ENCODE results near the gene RGCC. TPM values are rescaled to one million over a fixed set of nuclear protein-coding genes. Genes with fewer than 3 reads are reported as not detected.
"Not testable (repeated sequence)": the region's sequence is repeated elsewhere in the genome, so short reads cannot be mapped to it uniquely, and the experiment has no call there.

Gene RGCC
- total RNA-seq, 1 experiment from 2014 or later, result 3.4 TPM

DNA sequence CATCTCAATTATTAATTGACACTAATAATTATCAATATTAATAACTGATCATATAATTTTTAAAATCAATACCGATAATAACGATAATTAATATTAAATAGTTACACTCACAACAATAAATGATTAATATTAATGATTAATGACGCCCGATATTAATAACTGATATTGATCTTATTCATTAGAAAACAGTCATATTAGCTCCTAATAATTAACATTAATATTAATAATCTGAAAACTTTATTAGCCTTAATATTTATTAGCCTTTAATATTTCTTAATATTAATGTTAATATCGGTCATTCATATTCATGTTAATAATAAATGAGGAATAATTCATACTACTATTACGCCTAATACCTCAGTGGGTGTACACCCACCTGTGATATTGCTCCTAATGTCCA, 32.7 kb upstream of the RGCC start:
- POLR2A ChIA-PET (ENCODE audit: unreplicated experiment); BruUV-seq (replicated peaks); H3K27ac ChIP-seq; CTCF ChIA-PET; H3F3A ChIP-seq (ENCODE audit: insufficient read depth, low read depth); H3K4me1 ChIP-seq (replicated peaks; ENCODE audit: insufficient read depth); H3K9me2 ChIP-seq (ENCODE audit: insufficient read depth); intact Hi-C loops (cut with micrococcal nuclease; ENCODE audit: unreplicated experiment); H3K9me3 ChIP-seq (ENCODE audit: insufficient read depth, low read depth); H3K36me3 ChIP-seq (ENCODE audit: low read depth); H4K20me1 ChIP-seq (ENCODE audit: insufficient read depth); H3K79me2 ChIP-seq (ENCODE audit: low read depth); H3K4me2 ChIP-seq; H2AFZ ChIP-seq; H3K27me3 ChIP-seq (ENCODE audit: insufficient read depth, low read depth); H3K4me3 ChIP-seq; DNase-seq: not testable (repeated sequence)

DNA sequence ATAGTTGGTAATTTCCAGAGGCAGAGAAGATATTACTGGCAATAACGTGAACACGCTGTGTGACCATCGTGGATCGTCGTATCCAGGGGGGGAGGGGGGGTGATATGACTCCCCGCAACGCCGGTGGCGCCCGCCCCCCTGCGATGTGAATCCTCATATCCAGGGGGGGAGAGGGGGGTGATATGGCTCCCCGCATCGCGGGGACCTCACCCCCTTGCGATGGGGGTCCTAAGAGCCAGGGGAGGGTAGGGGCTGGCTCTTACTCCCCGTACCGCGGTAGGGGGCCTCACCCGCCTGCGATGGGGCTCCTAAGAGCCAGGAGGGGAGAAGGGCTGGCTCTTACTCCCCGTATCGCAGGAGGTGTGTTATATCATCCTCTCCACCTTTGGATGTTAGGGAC, 31.3 kb upstream of the RGCC start:
- Histone ChIP-seq H2AFZ (no peak overlapping the region), H3K4me3 (no peak overlapping the region), H3F3A (ENCODE audit: insufficient read depth, low read depth) (no peaks in the 10 kb centered on the region), H3K27ac (no peak overlapping the region), H3K79me2 (ENCODE audit: low read depth) (no peaks in the 10 kb centered on the region), H3K4me2 (no peak overlapping the region), H3K27me3 (ENCODE audit: insufficient read depth, low read depth) (no peaks in the 10 kb centered on the region), H3K4me1 (replicated peaks; ENCODE audit: insufficient read depth) (no peaks in the 10 kb centered on the region), H4K20me1 (ENCODE audit: insufficient read depth) (no peaks in the 10 kb centered on the region), H3K36me3 (ENCODE audit: low read depth) (no peaks in the 10 kb centered on the region), H3K9me3 (ENCODE audit: insufficient read depth, low read depth) (no peaks in the 10 kb centered on the region), H3K9me2 (ENCODE audit: insufficient read depth) (no peaks in the 10 kb centered on the region)
- no TSS peak for BruUV-seq (replicated peaks)
- intact Hi-C loops (cut with micrococcal nuclease; ENCODE audit: unreplicated experiment), result no loop called here
- no peak for TF ChIP-seq EZH2 (IDR thresholded peaks at IDR 0.05; ENCODE audit: low read depth)
- TF ChIP-seq, protein P1, sequence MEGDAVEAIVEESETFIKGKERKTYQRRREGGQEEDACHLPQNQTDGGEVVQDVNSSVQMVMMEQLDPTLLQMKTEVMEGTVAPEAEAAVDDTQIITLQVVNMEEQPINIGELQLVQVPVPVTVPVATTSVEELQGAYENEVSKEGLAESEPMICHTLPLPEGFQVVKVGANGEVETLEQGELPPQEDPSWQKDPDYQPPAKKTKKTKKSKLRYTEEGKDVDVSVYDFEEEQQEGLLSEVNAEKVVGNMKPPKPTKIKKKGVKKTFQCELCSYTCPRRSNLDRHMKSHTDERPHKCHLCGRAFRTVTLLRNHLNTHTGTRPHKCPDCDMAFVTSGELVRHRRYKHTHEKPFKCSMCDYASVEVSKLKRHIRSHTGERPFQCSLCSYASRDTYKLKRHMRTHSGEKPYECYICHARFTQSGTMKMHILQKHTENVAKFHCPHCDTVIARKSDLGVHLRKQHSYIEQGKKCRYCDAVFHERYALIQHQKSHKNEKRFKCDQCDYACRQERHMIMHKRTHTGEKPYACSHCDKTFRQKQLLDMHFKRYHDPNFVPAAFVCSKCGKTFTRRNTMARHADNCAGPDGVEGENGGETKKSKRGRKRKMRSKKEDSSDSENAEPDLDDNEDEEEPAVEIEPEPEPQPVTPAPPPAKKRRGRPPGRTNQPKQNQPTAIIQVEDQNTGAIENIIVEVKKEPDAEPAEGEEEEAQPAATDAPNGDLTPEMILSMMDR (conservative IDR thresholded peaks at IDR 0.05), result no peak
- ChIA-PET POLR2A (ENCODE audit: unreplicated experiment) (no interaction called here), CTCF (no interaction called here)
- DNase-seq, result no peak

DNA sequence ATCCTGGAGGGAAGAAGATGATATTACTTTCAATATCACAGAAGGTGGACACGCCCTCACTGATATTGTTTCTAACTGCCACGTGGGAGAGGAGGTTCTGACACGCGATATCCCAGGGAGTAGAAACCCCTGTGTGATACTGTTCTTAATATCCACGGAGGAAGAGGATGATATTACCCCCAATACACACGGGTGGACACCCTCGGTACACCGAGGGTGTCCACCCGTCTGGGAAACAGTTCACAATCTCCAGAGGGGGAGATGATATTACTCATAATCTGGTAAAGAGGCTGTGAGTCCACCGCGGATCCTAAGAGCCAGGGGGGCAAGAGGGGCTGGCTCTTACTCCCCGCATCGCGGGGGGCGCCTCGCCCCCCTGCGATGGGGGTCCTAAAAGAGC, 29.7 kb upstream of the RGCC start:
- intact Hi-C loops (cut with micrococcal nuclease; ENCODE audit: unreplicated experiment), result no loop called here
- Histone ChIP-seq H2AFZ (no peak overlapping the region), H3K79me2 (ENCODE audit: low read depth) (no peaks in the 10 kb centered on the region), H3K27ac (no peak overlapping the region), H3K4me3 (no peak overlapping the region), H3K27me3 (ENCODE audit: insufficient read depth, low read depth) (no peaks in the 10 kb centered on the region), H4K20me1 (ENCODE audit: insufficient read depth) (no peaks in the 10 kb centered on the region), H3K9me2 (ENCODE audit: insufficient read depth) (no peaks in the 10 kb centered on the region), H3K9me3 (ENCODE audit: insufficient read depth, low read depth) (no peaks in the 10 kb centered on the region), H3F3A (ENCODE audit: insufficient read depth, low read depth) (no peaks in the 10 kb centered on the region), H3K4me1 (replicated peaks; ENCODE audit: insufficient read depth) (no peaks in the 10 kb centered on the region), H3K4me2 (no peak overlapping the region), H3K36me3 (ENCODE audit: low read depth) (no peaks in the 10 kb centered on the region)
- ChIA-PET POLR2A (ENCODE audit: unreplicated experiment) (no interaction called here), CTCF (no interaction called here)
- no peak for DNase-seq
- no TSS peak for BruUV-seq (replicated peaks)
- TF ChIP-seq EZH2 (IDR thresholded peaks at IDR 0.05; ENCODE audit: low read depth), result no peak
- TF ChIP-seq, protein P1 (conservative IDR thresholded peaks at IDR 0.05), result no peak

DNA sequence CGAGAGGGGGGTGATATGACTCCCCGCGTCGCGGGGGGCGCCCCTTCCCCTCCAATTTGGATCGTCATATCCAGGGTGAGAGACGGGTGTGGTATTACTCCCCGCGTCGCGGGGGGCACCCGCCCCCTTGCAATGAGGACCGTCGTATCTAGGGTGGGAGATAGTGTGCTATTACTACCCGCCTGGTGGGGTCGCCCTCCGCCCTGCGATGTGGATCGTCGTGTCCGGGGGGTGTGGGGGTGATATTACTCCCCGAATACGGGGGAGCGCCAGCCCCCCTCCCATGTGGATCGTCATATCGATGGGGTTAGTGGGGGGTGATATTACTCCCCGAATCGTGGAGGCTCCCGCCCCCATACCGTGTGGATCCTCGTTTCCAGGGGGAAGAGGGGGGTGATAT, 29.2 kb upstream of the RGCC start:
- no TSS peak for BruUV-seq (replicated peaks)
- no peaks in the 10 kb centered on the region for H3K79me2 ChIP-seq (ENCODE audit: low read depth)
- no peak for DNase-seq
- H3K27me3 ChIP-seq (ENCODE audit: insufficient read depth, low read depth), result no peaks in the 10 kb centered on the region
- H3K4me3 ChIP-seq, result no peak overlapping the region
- H3F3A ChIP-seq (ENCODE audit: insufficient read depth, low read depth), result no peaks in the 10 kb centered on the region
- CTCF ChIA-PET, result no interaction called here
- no peaks in the 10 kb centered on the region for H3K4me1 ChIP-seq (replicated peaks; ENCODE audit: insufficient read depth)
- intact Hi-C loops (cut with micrococcal nuclease; ENCODE audit: unreplicated experiment), result no loop called here
- no peaks in the 10 kb centered on the region for H3K36me3 ChIP-seq (ENCODE audit: low read depth)
- H3K4me2 ChIP-seq, result no peak overlapping the region
- TF ChIP-seq, protein P1 (conservative IDR thresholded peaks at IDR 0.05), result no peak
- TF ChIP-seq EZH2 (IDR thresholded peaks at IDR 0.05; ENCODE audit: low read depth), result no peak
- H3K9me3 ChIP-seq (ENCODE audit: insufficient read depth, low read depth), result no peaks in the 10 kb centered on the region
- H2AFZ ChIP-seq, result no peak overlapping the region
- no peaks in the 10 kb centered on the region for H3K9me2 ChIP-seq (ENCODE audit: insufficient read depth)
- no peak overlapping the region for H3K27ac ChIP-seq
- POLR2A ChIA-PET (ENCODE audit: unreplicated experiment), result no interaction called here
- H4K20me1 ChIP-seq (ENCODE audit: insufficient read depth), result no peaks in the 10 kb centered on the region

DNA sequence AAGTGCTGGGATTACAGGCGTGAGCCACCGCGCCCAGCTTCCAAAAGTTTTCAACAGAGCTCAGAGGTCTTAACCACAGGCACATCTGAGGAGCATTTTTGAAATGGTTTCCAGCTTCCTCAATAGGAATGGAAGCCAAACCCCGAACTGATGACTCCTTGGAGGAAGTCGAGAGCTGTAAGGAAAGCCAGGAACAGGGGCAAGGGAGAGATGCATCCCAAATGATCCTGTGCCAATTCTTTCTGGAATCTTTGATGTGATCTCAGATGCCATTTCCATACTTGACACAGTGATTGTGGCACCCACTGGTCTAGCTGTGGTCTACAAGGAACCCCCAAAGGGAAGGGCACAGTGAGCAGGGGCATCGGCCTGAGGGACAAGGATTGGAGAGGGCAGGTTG, 23.3 kb upstream of the RGCC start:
- POLR2A ChIA-PET (ENCODE audit: unreplicated experiment); H2AFZ ChIP-seq; H3K27ac ChIP-seq; BruUV-seq (replicated peaks); intact Hi-C loops (cut with micrococcal nuclease; ENCODE audit: unreplicated experiment); H3K4me2 ChIP-seq; H4K20me1 ChIP-seq (ENCODE audit: insufficient read depth); H3K4me1 ChIP-seq (replicated peaks; ENCODE audit: insufficient read depth); H3K9me2 ChIP-seq (ENCODE audit: insufficient read depth); H3K9me3 ChIP-seq (ENCODE audit: insufficient read depth, low read depth); DNase-seq; H3K27me3 ChIP-seq (ENCODE audit: insufficient read depth, low read depth); CTCF ChIA-PET; H3K36me3 ChIP-seq (ENCODE audit: low read depth); H3K79me2 ChIP-seq (ENCODE audit: low read depth); H3K4me3 ChIP-seq; H3F3A ChIP-seq (ENCODE audit: insufficient read depth, low read depth): not testable (repeated sequence)
